ENCODE measurements around the gene GORASP1. TPM values are rescaled to one million over a fixed set of nuclear protein-coding genes. Genes with fewer than 3 reads are reported as not detected.

Gene GORASP1
- total and polyA plus RNA-seq, 2 of the 13 experiments (the other 11 are each of a cell fraction or from before 2014, with no cell fraction given): 36.4 to 39.8 TPM

DNA sequence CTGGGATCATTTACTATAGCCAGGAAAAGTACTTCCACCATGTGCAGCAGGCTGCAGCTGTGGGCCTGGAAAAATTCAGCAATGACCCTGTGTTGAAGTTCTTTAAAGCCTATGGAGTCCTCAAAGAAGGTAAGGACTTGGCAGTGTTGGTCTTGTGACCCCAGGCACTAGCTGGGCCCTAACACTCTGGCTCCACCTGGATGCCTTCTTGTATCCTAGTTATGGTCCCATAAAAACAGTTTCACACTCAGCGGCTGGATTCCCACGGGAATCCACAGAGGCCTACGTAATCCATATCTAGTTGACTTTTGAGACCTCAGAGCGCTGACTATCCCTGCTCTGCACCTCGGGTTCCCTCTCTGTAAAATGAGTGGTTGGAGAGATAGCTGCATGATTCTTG lies 1.7 kb upstream of the GORASP1 start (continued):
- TF ChIP-seq, protein P1, sequence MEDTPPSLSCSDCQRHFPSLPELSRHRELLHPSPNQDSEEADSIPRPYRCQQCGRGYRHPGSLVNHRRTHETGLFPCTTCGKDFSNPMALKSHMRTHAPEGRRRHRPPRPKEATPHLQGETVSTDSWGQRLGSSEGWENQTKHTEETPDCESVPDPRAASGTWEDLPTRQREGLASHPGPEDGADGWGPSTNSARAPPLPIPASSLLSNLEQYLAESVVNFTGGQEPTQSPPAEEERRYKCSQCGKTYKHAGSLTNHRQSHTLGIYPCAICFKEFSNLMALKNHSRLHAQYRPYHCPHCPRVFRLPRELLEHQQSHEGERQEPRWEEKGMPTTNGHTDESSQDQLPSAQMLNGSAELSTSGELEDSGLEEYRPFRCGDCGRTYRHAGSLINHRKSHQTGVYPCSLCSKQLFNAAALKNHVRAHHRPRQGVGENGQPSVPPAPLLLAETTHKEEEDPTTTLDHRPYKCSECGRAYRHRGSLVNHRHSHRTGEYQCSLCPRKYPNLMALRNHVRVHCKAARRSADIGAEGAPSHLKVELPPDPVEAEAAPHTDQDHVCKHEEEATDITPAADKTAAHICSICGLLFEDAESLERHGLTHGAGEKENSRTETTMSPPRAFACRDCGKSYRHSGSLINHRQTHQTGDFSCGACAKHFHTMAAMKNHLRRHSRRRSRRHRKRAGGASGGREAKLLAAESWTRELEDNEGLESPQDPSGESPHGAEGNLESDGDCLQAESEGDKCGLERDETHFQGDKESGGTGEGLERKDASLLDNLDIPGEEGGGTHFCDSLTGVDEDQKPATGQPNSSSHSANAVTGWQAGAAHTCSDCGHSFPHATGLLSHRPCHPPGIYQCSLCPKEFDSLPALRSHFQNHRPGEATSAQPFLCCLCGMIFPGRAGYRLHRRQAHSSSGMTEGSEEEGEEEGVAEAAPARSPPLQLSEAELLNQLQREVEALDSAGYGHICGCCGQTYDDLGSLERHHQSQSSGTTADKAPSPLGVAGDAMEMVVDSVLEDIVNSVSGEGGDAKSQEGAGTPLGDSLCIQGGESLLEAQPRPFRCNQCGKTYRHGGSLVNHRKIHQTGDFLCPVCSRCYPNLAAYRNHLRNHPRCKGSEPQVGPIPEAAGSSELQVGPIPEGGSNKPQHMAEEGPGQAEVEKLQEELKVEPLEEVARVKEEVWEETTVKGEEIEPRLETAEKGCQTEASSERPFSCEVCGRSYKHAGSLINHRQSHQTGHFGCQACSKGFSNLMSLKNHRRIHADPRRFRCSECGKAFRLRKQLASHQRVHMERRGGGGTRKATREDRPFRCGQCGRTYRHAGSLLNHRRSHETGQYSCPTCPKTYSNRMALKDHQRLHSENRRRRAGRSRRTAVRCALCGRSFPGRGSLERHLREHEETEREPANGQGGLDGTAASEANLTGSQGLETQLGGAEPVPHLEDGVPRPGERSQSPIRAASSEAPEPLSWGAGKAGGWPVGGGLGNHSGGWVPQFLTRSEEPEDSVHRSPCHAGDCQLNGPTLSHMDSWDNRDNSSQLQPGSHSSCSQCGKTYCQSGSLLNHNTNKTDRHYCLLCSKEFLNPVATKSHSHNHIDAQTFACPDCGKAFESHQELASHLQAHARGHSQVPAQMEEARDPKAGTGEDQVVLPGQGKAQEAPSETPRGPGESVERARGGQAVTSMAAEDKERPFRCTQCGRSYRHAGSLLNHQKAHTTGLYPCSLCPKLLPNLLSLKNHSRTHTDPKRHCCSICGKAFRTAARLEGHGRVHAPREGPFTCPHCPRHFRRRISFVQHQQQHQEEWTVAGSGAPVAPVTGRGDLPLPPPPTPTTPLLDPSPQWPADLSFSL (CRISPR knock-in tag; IDR thresholded peaks at IDR 0.05): no peak
- TF ChIP-seq ISX (CRISPR knock-in tag; conservative IDR thresholded peaks at IDR 0.05): no peak
- TF ChIP-seq HMGA1 (CRISPR knock-in tag; conservative IDR thresholded peaks at IDR 0.05): no peak
- TF ChIP-seq, protein P2, sequence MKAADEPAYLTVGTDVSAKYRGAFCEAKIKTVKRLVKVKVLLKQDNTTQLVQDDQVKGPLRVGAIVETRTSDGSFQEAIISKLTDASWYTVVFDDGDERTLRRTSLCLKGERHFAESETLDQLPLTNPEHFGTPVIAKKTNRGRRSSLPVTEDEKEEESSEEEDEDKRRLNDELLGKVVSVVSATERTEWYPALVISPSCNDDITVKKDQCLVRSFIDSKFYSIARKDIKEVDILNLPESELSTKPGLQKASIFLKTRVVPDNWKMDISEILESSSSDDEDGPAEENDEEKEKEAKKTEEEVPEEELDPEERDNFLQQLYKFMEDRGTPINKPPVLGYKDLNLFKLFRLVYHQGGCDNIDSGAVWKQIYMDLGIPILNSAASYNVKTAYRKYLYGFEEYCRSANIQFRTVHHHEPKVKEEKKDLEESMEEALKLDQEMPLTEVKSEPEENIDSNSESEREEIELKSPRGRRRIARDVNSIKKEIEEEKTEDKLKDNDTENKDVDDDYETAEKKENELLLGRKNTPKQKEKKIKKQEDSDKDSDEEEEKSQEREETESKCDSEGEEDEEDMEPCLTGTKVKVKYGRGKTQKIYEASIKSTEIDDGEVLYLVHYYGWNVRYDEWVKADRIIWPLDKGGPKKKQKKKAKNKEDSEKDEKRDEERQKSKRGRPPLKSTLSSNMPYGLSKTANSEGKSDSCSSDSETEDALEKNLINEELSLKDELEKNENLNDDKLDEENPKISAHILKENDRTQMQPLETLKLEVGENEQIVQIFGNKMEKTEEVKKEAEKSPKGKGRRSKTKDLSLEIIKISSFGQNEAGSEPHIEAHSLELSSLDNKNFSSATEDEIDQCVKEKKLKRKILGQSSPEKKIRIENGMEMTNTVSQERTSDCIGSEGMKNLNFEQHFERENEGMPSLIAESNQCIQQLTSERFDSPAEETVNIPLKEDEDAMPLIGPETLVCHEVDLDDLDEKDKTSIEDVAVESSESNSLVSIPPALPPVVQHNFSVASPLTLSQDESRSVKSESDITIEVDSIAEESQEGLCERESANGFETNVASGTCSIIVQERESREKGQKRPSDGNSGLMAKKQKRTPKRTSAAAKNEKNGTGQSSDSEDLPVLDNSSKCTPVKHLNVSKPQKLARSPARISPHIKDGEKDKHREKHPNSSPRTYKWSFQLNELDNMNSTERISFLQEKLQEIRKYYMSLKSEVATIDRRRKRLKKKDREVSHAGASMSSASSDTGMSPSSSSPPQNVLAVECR (CRISPR knock-in tag; IDR thresholded peaks at IDR 0.05; ENCODE audit: borderline replicate concordance): no peak
- TF ChIP-seq, protein P3, sequence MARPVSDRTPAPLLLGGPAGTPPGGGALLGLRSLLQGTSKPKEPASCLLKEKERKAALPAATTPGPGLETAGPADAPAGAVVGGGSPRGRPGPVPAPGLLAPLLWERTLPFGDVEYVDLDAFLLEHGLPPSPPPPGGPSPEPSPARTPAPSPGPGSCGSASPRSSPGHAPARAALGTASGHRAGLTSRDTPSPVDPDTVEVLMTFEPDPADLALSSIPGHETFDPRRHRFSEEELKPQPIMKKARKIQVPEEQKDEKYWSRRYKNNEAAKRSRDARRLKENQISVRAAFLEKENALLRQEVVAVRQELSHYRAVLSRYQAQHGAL (CRISPR knock-in tag; IDR thresholded peaks at IDR 0.05; ENCODE audit: not compliant biosample characterization): no peak
- no peak for TF ChIP-seq ZNF781 (CRISPR knock-in tag; IDR thresholded peaks at IDR 0.05; ENCODE audit: borderline replicate concordance, not compliant biosample characterization)
- TF ChIP-seq, protein P4, sequence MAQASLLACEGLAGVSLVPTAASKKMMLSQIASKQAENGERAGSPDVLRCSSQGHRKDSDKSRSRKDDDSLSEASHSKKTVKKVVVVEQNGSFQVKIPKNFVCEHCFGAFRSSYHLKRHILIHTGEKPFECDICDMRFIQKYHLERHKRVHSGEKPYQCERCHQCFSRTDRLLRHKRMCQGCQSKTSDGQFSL (CRISPR knock-in tag; IDR thresholded peaks at IDR 0.05): no peak
- no peak for TF ChIP-seq NR3C1 (CRISPR knock-in tag; IDR thresholded peaks at IDR 0.05)
- no peak for TF ChIP-seq ZNF17 (CRISPR knock-in tag; IDR thresholded peaks at IDR 0.05)
